H9 (cell line): Measurements from ENCODE around the gene TNS2. TPM values are rescaled to one million over a fixed set of nuclear protein-coding genes. Genes with fewer than 3 reads are reported as not detected.

Experiments used
- DNase-seq: peaks from one replicate; pipeline ENCODE4 v3.0.0-alpha.2; 2017
- H2AFZ ChIP-seq: one replicate; pipeline ENCODE4 v1.6.1; 2013; ENCODE audit warnings: mild to moderate bottlenecking, low read length, control low read depth, moderate library complexity
- H2AK5ac ChIP-seq: 2 replicates; pipeline ENCODE4 v1.6.1; 2013; ENCODE audit warnings: low read length, control low read depth, mixed read lengths; ENCODE audit not compliant: insufficient read length
- H2BK120ac ChIP-seq: one replicate; pipeline ENCODE4 v1.6.1; 2013; ENCODE audit warnings: low read depth, mild to moderate bottlenecking, low read length, control low read depth, inconsistent platforms; ENCODE audit not compliant: poor library complexity, severe bottlenecking
- H2BK12ac ChIP-seq: 2 replicates; pipeline ENCODE4 v1.6.1; 2013; ENCODE audit warnings: low read length, control low read depth, mixed read lengths, low read depth; ENCODE audit not compliant: insufficient read length
- H2BK15ac ChIP-seq: 2 replicates; pipeline ENCODE4 v1.6.1; 2013; ENCODE audit warnings: low read depth, low read length, control low read depth
- H2BK20ac ChIP-seq: one replicate; pipeline ENCODE4 v1.6.1; 2013; ENCODE audit warnings: low read depth, mild to moderate bottlenecking, low read length, control low read depth, inconsistent platforms; ENCODE audit not compliant: poor library complexity, severe bottlenecking
- H2BK5ac ChIP-seq: 2 replicates; pipeline ENCODE4 v1.6.1; 2013; ENCODE audit warnings: low read length, control low read depth, mixed read lengths; ENCODE audit not compliant: insufficient read length
- H3K14ac ChIP-seq: 2 replicates; pipeline ENCODE4 v1.6.1; 2013; ENCODE audit warnings: low read length, control low read depth; ENCODE audit not compliant: insufficient read depth
- H3K18ac ChIP-seq: 2 replicates; pipeline ENCODE4 v1.6.1; 2013; ENCODE audit warnings: low read depth, mild to moderate bottlenecking, mixed read lengths, low read length, control low read depth; ENCODE audit not compliant: insufficient read length
- H3K23ac ChIP-seq: 2 replicates; pipeline ENCODE4 v1.6.1; 2013; ENCODE audit warnings: low read length, control low read depth, mixed read lengths, low read depth; ENCODE audit not compliant: insufficient read length
- H3K23me2 ChIP-seq: 2 replicates; pipeline ENCODE4 v1.6.1; 2013; ENCODE audit warnings: low read depth, mild to moderate bottlenecking, mixed read lengths, low read length, control low read depth; ENCODE audit not compliant: insufficient read length, poor library complexity, severe bottlenecking
- H3K27ac ChIP-seq: 2 replicates; pipeline ENCODE4 v1.5.1; 2013; ENCODE audit warnings: low read length, control low read depth, mixed read lengths, low read depth; ENCODE audit not compliant: insufficient read length
- H3K27me3 ChIP-seq: 2 replicates; pipeline ENCODE4 v1.6.1; 2013; ENCODE audit warnings: low read length, control low read depth, inconsistent platforms; ENCODE audit not compliant: insufficient read depth
- H3K4ac ChIP-seq: 2 replicates; pipeline ENCODE4 v1.6.1; 2013; ENCODE audit warnings: low read depth, mild to moderate bottlenecking, control low read depth, inconsistent platforms, low read length, moderate library complexity
- H3K4me1 ChIP-seq: 2 replicates; pipeline ENCODE4 v1.6.1; 2013; ENCODE audit warnings: low read length, control low read depth, inconsistent platforms; ENCODE audit not compliant: insufficient read depth
- H3K4me2 ChIP-seq: 2 replicates; pipeline ENCODE4 v1.6.1; 2013; ENCODE audit warnings: low read length, control low read depth, mixed read lengths; ENCODE audit not compliant: insufficient read length, insufficient read depth
- H3K56ac ChIP-seq: 2 replicates; pipeline ENCODE4 v1.6.1; 2013; ENCODE audit warnings: low read depth, mild to moderate bottlenecking, mixed read lengths, low read length, control low read depth; ENCODE audit not compliant: insufficient read length
- H3K79me1 ChIP-seq: 2 replicates; pipeline ENCODE4 v1.6.1; 2013; ENCODE audit warnings: low read depth, mild to moderate bottlenecking, moderate library complexity, low read length, control low read depth, inconsistent platforms; ENCODE audit not compliant: insufficient read depth, poor library complexity, severe bottlenecking
- H3K79me2 ChIP-seq: 2 replicates; pipeline ENCODE4 v1.6.1; 2013; ENCODE audit warnings: low read length, control low read depth, inconsistent platforms; ENCODE audit not compliant: insufficient read depth
- H3K9ac ChIP-seq: 2 replicates; pipeline ENCODE4 v1.6.1; 2013; ENCODE audit warnings: low read length, control low read depth, mixed read lengths; ENCODE audit not compliant: insufficient read length; ENCODE audit errors: extremely low read depth
- H3K9me3 ChIP-seq: one replicate; pipeline ENCODE4 v1.6.1; 2013; ENCODE audit warnings: low read depth, low read length, inconsistent platforms; ENCODE audit not compliant: control insufficient read depth
- H3T11ph ChIP-seq: one replicate; pipeline ENCODE4 v1.6.1; 2013; ENCODE audit warnings: mild to moderate bottlenecking, low read length, control low read depth, inconsistent platforms
- H4K20me1 ChIP-seq: one replicate; pipeline ENCODE4 v1.6.1; 2013; ENCODE audit not compliant: control insufficient read depth, insufficient read length, insufficient read depth
- H4K5ac ChIP-seq: 2 replicates; pipeline ENCODE4 v1.6.1; 2013; ENCODE audit warnings: low read depth, mild to moderate bottlenecking, mixed read lengths, low read length, control low read depth; ENCODE audit not compliant: insufficient read length
- H4K8ac ChIP-seq: replicated peaks from 2 replicates; pipeline ENCODE4 v1.6.1; 2013; ENCODE audit warnings: low read length, control low read depth, mixed read lengths, low read depth; ENCODE audit not compliant: insufficient read length
- H4K91ac ChIP-seq: 2 replicates; pipeline ENCODE4 v1.6.1; 2013; ENCODE audit warnings: low read depth, mild to moderate bottlenecking, moderate library complexity, mixed read lengths, low read length, control low read depth; ENCODE audit not compliant: insufficient read length
- H3K27ac Mint-ChIP-seq, 3 experiments: 2 replicates in 2 of 3; 3 replicates in 1 of 3; pipeline ENCODE4 v1.8.0; 2020 to 2021; ENCODE audit warnings: mixed read lengths in 3 of 3, mild to moderate bottlenecking in 1 of 3, moderate library complexity in 1 of 3
- H3K27me3 Mint-ChIP-seq: 2 replicates; pipeline ENCODE4 v1.8.0; 2021; ENCODE audit warnings: low read depth, mild to moderate bottlenecking, moderate library complexity, mixed read lengths
- H3K36me3 Mint-ChIP-seq, 3 experiments: 2 replicates in 2 of 3; 3 replicates in 1 of 3; pipeline ENCODE4 v1.8.0; 2020 to 2021; ENCODE audit warnings: low read depth in 3 of 3, mixed read lengths in 3 of 3; ENCODE audit not compliant: insufficient read depth in 1 of 3
- H3K4me1 Mint-ChIP-seq, 2 experiments: 2 replicates each; pipeline ENCODE4 v1.8.0; 2020; ENCODE audit warnings: mixed read lengths in 2 of 2
- H3K4me3 Mint-ChIP-seq, 2 experiments: 2 replicates in 1 of 2; 3 replicates in 1 of 2; pipeline ENCODE4 v1.8.0; 2020 to 2021; ENCODE audit warnings: mild to moderate bottlenecking in 2 of 2, mixed read lengths in 2 of 2, moderate library complexity in 1 of 2
- H3K9me3 Mint-ChIP-seq, 2 experiments: 2 replicates in 1 of 2; 3 replicates in 1 of 2; pipeline ENCODE4 v1.8.0; 2020; ENCODE audit warnings: mild to moderate bottlenecking in 2 of 2, mixed read lengths in 2 of 2, moderate library complexity in 1 of 2
- WGBS: extraction: QIAGEN DNeasy Blood & Tissue Kit; methylation state at CpG from one replicate; pipeline ENCODE4 v1.1.7; 2013; ENCODE audit warnings: missing lambda C conversion rate, low lambda C conversion rate, mixed read lengths; ENCODE audit not compliant: insufficient read length; ENCODE audit errors: extremely low coverage; 5-methylcytosine and 5-hydroxymethylcytosine counted together
- total RNA-seq: library from RNA; stranded (reverse); gene quantifications from 2 replicates; pipeline ENCODE4 v1.2.1, GENCODE V29; 2021
- TF ChIP-seq, protein P1 (sequence below): fragments of 200-600 bp; sonication (generic); conservative IDR thresholded peaks from 3 replicates; pipeline ENCODE4 v1.8.0; 2021; ENCODE audit warnings: antibody characterized with exemption, mild to moderate bottlenecking

Gene TNS2
- total RNA-seq, 1 experiment from 2014 or later: 4.5 TPM

DNA sequence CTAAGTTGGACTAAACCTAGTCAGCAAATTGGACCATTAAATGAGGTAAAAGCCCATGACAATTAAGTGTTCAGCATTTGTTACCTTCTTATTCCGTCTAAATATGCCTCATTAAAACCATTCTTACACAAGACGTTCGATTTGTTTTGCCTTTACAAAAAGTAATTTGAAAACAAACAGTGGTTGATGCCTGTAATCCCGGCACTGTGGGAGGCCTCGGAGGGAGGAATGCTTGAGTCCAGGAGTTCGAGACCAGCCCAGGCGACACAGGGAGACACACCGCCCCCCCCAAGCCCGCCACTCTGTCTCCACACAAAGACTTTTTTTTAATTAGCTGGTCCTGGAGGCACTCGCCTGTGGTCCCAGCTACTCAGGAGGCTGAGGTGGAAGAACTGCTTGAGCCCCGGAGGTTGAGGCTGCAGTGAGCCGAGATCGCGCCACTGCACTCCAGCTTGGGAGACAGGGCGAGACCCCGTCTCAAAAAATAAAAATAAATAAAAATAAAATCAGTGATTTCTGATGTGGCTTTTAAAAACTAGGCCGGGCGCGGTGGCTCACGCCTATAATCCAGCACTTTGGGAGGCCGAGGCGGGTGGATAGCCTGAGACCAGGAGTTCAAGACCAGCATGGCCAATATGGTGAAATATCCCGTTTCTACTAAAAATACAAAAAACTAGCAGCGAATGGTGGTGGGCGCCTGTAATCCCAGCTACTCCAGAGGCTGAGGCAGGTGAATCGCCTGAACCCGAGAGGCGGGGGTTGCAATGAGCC is 44.5 kb upstream of the TNS2 start:
- Mint-ChIP-seq H3K27me3 (no peaks in the 10 kb centered on the region; the same call in 1 of the 2 replicates), H3K4me1 (peaks cover 31 to 40% of the 10 kb centered on the region in 2 experiments), H3K4me3 (peak overlapping the region; percentile 95 to 99), H3K36me3 (peaks cover 28 to 32% (median 29%) of the 10 kb centered on the region in 3 experiments), H3K27ac (peak overlapping the region; percentile 98 to 100 (median 100)), H3K9me3 (peaks cover 0 to 2% of the 10 kb centered on the region in 2 experiments; a peak in 2 of 5 replicates)
- peaks cover 3% of the 10 kb centered on the region for H3K23me2 ChIP-seq
- H4K91ac ChIP-seq: no peak overlapping the region
- peaks cover 5% of the 10 kb centered on the region; the same call in 1 of the 2 replicates for H3K4me1 ChIP-seq
- TF ChIP-seq, protein P1, sequence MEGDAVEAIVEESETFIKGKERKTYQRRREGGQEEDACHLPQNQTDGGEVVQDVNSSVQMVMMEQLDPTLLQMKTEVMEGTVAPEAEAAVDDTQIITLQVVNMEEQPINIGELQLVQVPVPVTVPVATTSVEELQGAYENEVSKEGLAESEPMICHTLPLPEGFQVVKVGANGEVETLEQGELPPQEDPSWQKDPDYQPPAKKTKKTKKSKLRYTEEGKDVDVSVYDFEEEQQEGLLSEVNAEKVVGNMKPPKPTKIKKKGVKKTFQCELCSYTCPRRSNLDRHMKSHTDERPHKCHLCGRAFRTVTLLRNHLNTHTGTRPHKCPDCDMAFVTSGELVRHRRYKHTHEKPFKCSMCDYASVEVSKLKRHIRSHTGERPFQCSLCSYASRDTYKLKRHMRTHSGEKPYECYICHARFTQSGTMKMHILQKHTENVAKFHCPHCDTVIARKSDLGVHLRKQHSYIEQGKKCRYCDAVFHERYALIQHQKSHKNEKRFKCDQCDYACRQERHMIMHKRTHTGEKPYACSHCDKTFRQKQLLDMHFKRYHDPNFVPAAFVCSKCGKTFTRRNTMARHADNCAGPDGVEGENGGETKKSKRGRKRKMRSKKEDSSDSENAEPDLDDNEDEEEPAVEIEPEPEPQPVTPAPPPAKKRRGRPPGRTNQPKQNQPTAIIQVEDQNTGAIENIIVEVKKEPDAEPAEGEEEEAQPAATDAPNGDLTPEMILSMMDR: no peak
- no peaks in the 10 kb centered on the region for H3K9me3 ChIP-seq
- no peaks in the 10 kb centered on the region for H3K27me3 ChIP-seq
- H3K79me1 ChIP-seq: no peaks in the 10 kb centered on the region
- no peak overlapping the region for H3T11ph ChIP-seq
- H2BK15ac ChIP-seq: no peak overlapping the region
- no peak for DNase-seq
- H3K4ac ChIP-seq: no peak overlapping the region
- H2BK120ac ChIP-seq: no peak overlapping the region
- H2BK5ac ChIP-seq: no peak overlapping the region
- no peak overlapping the region for H3K27ac ChIP-seq
- H3K79me2 ChIP-seq: peaks cover 30% of the 10 kb centered on the region
- no peak overlapping the region for H2AFZ ChIP-seq
- no peak overlapping the region for H2BK12ac ChIP-seq
- no peak overlapping the region for H2AK5ac ChIP-seq
- no peak overlapping the region for H4K5ac ChIP-seq
- no peak overlapping the region for H3K56ac ChIP-seq
- peak overlapping the region; percentile 76 for H3K18ac ChIP-seq
- H3K9ac ChIP-seq: peak overlapping the region; percentile 83
- H3K4me2 ChIP-seq: peak overlapping the region; percentile 86
- no CpG with 5 or more reads among the region's 28 CpGs for WGBS
- H3K14ac ChIP-seq: no peak overlapping the region
- H4K8ac ChIP-seq: no peak overlapping the region
- no peak overlapping the region for H3K23ac ChIP-seq
- no peaks in the 10 kb centered on the region for H4K20me1 ChIP-seq
- H2BK20ac ChIP-seq: no peak overlapping the region
